ENCODE measurements around the gene POLR1G. TPM values are rescaled to one million over a fixed set of nuclear protein-coding genes. Genes with fewer than 3 reads are reported as not detected.

Gene POLR1G
- total RNA-seq, 4 donors from 2014 or later: 4.7 to 12.2 (median 8.0) TPM

DNA sequence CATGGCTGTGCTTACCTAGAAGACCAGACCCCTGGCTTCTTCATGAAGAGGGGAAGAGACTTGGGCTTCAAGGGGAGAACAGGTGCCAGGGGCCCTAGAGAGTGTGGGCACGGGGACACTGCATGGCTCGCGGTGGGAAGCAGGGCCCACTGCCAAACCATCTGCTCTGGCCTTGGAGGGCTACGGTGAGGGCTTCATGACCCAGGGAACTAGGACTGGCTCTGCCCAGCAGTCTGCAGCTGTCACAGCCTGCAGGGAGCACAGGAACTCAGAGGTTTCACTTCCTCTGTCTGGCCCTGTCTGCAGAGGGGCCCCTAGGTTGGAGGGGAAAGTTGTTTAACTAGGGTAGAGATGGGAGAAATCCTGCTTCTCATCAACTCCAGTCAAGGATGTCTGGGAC is 13.0 kb downstream of the POLR1G start:
- H3K9me3 ChIP-seq: no peaks in the 10 kb centered on the region
- H3K27me3 ChIP-seq: no peaks in the 10 kb centered on the region
- peaks cover 63% of the 10 kb centered on the region for H3K36me3 ChIP-seq
- DNase-seq (ENCODE audit: low spot score in 2 of 2): no peak
- no peak overlapping the region for H3K4me3 ChIP-seq
- 47% methylated on average over 3 of the region's 4 CpGs for WGBS
- TF ChIP-seq POLR2AphosphoS5 (IDR thresholded peaks at IDR 0.05): no peak
- no peak overlapping the region for H3K27ac ChIP-seq
- H3K4me1 ChIP-seq: peaks cover 43% of the 10 kb centered on the region

GRCh38 chr19:45419895-45420294 is 13.5 kb downstream of the POLR1G start:
- H3K36me3 ChIP-seq: peaks cover 58% of the 10 kb centered on the region
- no peaks in the 10 kb centered on the region for H3K9me3 ChIP-seq
- no peak for DNase-seq (ENCODE audit: low spot score in 2 of 2)
- WGBS: no CpG with 5 or more reads among the region's 3 CpGs
- no peak overlapping the region for H3K4me3 ChIP-seq
- H3K27ac ChIP-seq: no peak overlapping the region
- H3K27me3 ChIP-seq: no peaks in the 10 kb centered on the region
- no peak for TF ChIP-seq POLR2AphosphoS5 (IDR thresholded peaks at IDR 0.05)
- TF ChIP-seq EP300 (IDR thresholded peaks at IDR 0.05): no peak
- no peak for TF ChIP-seq POLR2A (IDR thresholded peaks at IDR 0.05)
- no peak for TF ChIP-seq CTCF (IDR thresholded peaks at IDR 0.05)
- peaks cover 48% of the 10 kb centered on the region for H3K4me1 ChIP-seq

GRCh38 chr19:45420356-45420755 is 13.9 kb downstream of the POLR1G start:
- peaks cover 56% of the 10 kb centered on the region for H3K36me3 ChIP-seq

GRCh38 chr19:45420871-45421270 is 14.4 kb downstream of the POLR1G start:
- DNase-seq (ENCODE audit: low spot score in 2 of 2): no peak
- no peak for TF ChIP-seq EP300 (IDR thresholded peaks at IDR 0.05)
- TF ChIP-seq POLR2AphosphoS5 (IDR thresholded peaks at IDR 0.05): no peak
- no peak for TF ChIP-seq POLR2A (IDR thresholded peaks at IDR 0.05)
- TF ChIP-seq CTCF (IDR thresholded peaks at IDR 0.05): no peak
- peaks cover 53% of the 10 kb centered on the region for H3K36me3 ChIP-seq
- 71% methylated on average over 1 of the region's 6 CpGs for WGBS
- no peaks in the 10 kb centered on the region for H3K27me3 ChIP-seq
- no peak overlapping the region for H3K4me3 ChIP-seq
- no peaks in the 10 kb centered on the region for H3K9me3 ChIP-seq
- H3K4me1 ChIP-seq: peaks cover 55% of the 10 kb centered on the region
- no peak overlapping the region for H3K27ac ChIP-seq

More at GRCh38 chr19:45420356-45420755, 13.9 kb downstream of the POLR1G start:
- H3K27ac ChIP-seq: no peak overlapping the region
- DNase-seq (ENCODE audit: low spot score in 2 of 2): no peak
- TF ChIP-seq CTCF (IDR thresholded peaks at IDR 0.05): no peak
- no peak for TF ChIP-seq POLR2A (IDR thresholded peaks at IDR 0.05)
- no peak for TF ChIP-seq EP300 (IDR thresholded peaks at IDR 0.05)
- TF ChIP-seq POLR2AphosphoS5 (IDR thresholded peaks at IDR 0.05): no peak
- H3K9me3 ChIP-seq: no peaks in the 10 kb centered on the region
- H3K4me1 ChIP-seq: peaks cover 53% of the 10 kb centered on the region
- 84% methylated on average over 10 of the region's 10 CpGs for WGBS
- H3K4me3 ChIP-seq: no peak overlapping the region
- H3K27me3 ChIP-seq: no peaks in the 10 kb centered on the region

- Histone ChIP-seq H3K27ac (no peak overlapping the region), H3K27me3 (no peaks in the 10 kb centered on the region), H3K4me3 (no peak overlapping the region), H3K4me1 (peaks cover 59% of the 10 kb centered on the region), H3K9me3 (no peaks in the 10 kb centered on the region), H3K36me3 (peaks cover 41% of the 10 kb centered on the region)
- TF ChIP-seq POLR2A (IDR thresholded peaks at IDR 0.05) (no peak), EP300 (IDR thresholded peaks at IDR 0.05) (no peak), CTCF (IDR thresholded peaks at IDR 0.05) (no peak), POLR2AphosphoS5 (IDR thresholded peaks at IDR 0.05) (no peak)
- no peak for DNase-seq (ENCODE audit: low spot score in 2 of 2)
- 70% methylated on average over 6 of the region's 6 CpGs for WGBS
Observed at GRCh38 chr19:45421947-45422498, 15.6 kb downstream of the POLR1G start.

Measured in suprapubic skin (tissue), 4 donors.